HG02885 (cell line): Measurements from ENCODE around the gene PPP2CA.
"Not testable (repeated sequence)": the region's sequence is repeated elsewhere in the genome, so short reads cannot be mapped to it uniquely, and the experiment has no call there.

Experiments used
- ATAC-seq: cut with Tn5 transposase; IDR thresholded peaks from one replicate; pipeline ENCODE4 v1.9.1; 2021; ENCODE audit warnings: mild to moderate bottlenecking; ENCODE audit not compliant: unreplicated experiment, poor library complexity

Gene PPP2CA

DNA sequence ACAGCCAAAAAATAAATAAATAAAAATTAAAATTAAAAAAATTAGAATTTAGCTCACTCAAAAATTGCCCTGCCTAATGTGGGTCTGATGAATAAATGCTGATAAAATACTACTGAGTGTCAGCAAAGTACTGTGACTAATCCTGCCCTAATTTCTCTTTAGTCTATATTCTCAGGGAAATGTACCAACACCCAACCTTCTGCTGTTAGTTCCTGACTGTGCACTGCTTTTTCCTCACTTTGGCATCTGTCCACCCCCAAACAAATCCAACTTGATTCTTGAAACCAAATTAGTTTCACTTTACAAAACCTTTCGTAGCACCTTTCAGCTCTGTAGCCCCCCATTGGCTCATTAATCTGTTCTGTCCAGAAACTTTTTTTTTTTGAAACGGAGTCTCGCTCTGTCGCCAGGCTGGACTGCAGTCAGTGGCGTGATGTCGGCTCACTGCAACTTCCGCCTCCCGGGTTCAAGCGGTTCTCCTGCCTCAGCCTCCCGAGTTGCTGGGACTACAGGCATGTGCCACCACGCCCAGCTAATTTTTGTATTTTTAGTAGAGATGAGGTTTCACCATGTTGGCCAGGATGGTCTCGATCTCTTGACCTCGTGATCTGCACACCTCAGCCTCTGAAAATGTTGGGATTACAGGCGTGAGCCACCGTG, 73.6 kb downstream of the PPP2CA start:
- not testable (repeated sequence) for ATAC-seq

GRCh38 chr5:134151723-134152122, 74.2 kb downstream of the PPP2CA start:
- no peak for ATAC-seq

DNA sequence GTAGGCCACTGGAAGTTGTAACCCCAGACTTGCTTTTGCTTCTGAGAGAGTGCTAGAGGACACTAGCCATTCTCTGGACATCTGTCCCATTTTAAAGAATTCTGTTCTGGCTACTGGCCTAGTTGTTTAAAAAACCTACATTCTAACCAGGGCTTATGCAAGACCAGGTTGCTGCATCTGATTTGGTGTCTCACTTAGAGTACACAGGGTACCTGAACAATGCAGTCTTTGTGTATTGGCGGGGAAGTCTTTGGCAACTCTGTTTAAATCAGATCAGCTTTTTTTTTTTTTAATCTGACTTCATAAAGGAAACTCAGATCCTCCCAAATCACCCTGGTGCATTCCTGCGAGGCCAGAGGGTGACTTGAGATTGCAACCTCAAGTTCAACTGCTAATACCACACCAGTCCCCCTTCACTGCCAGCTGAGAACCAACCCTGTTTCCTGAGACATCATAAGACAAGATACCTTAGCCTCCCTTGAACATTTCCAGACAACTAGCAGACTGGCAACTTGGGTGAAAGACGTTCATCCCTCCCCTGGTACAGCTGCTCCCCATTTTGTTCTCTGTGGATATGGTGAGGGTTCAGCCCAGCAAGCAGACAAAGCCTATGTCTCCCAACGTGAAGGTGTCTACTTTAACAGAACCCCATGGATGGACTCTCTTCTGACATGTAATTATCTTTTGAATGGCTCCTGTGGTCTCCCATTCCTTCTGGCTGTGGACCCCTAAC, 76.1 kb downstream of the PPP2CA start:
- ATAC-seq, result no peak

- no peak for ATAC-seq
Measured at GRCh38 chr5:134148986-134149539, 76.8 kb downstream of the PPP2CA start.

- no peak for ATAC-seq
Measured at GRCh38 chr5:134148316-134148715, 77.6 kb downstream of the PPP2CA start.

DNA sequence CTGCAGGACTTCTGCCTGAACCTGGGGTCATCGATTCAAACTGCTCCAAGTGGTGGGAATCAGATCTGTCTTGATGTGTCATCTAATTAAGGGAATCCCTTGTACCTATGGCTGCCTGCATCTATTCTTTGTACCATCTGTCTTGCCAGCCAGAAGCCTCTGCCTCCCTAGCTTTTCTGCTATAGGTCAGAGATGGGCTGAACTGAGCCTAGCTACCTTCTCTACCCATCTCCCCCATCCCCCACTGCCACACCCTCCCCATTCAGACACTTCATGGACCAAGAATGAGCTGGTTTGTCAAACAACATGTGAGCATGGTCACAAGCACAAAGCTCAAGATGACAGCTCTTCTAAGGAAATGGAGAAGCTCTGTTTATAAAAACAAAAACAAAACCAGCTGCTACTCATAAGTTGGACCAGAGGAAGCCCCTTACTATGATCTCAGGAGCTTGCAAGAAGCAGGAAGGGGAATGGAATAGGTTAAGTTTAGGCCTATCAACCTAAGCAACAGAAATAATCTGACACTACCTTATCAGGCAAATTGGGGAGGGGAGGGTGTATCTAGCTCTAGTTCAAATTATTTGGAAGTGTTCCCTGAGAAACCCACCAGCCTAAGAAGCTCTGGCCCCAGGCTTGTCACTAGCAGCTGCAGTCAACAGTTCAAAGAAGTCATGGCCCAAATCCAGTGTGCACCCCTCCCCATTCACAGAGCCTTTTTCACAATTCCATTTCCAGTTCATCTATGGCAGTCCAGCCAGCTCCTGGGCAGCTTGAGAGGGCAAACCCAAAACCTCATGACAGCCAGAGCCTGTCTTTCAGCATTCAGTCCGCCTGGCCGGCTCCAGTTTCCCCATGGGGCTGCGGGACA, 79.0 kb downstream of the PPP2CA start:
- ATAC-seq, result no peak

GRCh38 chr5:134145779-134146581, 79.9 kb downstream of the PPP2CA start:
- peak; percentile 73 for ATAC-seq

DNA sequence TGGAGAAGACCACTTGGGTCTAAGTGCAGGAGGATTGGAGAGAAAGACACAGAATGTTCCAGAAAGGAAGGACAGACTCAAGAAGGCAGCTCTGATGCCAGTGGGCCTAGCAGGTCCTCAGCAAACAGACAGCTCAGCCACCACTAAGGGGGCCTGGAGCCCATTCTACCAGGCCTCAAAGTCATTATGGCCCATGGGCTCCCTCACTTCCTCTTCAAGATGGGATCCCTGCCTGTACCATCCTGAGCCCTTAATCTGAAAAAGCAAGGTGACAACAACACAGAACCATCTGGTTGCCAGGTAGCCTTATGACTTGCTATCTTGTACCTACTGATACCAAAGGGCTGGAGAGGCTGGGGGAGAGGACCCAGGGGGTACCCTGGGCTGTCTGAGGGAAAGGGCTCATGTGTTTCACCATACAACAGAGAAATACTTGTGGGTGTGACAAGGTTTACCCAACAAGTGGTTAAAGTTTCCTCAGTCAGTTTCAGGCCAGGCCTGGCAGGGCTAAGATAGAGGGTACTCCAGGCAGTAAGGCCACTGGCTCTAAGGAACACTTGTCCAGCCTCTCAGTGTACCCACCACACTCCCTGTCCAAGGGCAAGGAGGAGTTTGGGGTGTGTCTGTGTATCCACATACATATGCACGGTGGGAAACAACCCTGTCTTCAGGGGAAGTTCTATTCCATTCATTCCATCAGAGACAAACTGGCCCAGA, 80.7 kb downstream of the PPP2CA start:
- no peak for ATAC-seq
